ENCODE data around the gene GNAZ. TPM values are rescaled to one million over a fixed set of nuclear protein-coding genes. Genes with fewer than 3 reads are reported as not detected.

The GNAZ gene
- total RNA-seq, 1 experiment from 2014 or later = 0.48 TPM

DNA sequence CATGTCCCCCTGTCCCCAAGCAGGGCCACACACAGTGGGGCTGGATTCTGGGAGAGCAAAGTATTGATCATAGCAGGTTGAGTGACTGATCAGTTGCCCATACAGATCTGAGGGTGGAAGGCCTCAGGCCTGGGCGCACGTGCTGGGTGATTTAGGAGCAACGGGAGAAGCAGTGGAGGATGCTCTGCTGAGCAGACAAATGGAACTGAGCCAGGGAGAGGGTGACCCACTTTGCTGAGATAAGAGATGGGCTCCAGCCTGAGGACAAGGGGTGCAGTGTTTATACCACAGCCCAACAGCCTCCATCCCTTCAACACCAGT lies 15.0 kb downstream of the GNAZ start:
- no peak overlapping the region for H3K4me3 Mint-ChIP-seq (ENCODE audit: unreplicated experiment)
- H3K36me3 Mint-ChIP-seq (ENCODE audit: insufficient read depth, unreplicated experiment) = no peaks in the 10 kb centered on the region
- H3K9me3 ChIP-seq = no peaks in the 10 kb centered on the region
- ChIA-PET POLR2A (no interaction called here), CTCF (no interaction called here)
- no peak overlapping the region for H3K4me3 ChIP-seq (ENCODE audit: low read depth, low read length)
- H3K36me3 ChIP-seq (ENCODE audit: control insufficient read depth, insufficient read depth, low read length) = no peaks in the 10 kb centered on the region
- TF ChIP-seq CTCF (IDR thresholded peaks at IDR 0.05; ENCODE audit: insufficient read depth in 1 of 2, low read depth in 1 of 2, low read length in 1 of 2, severe bottlenecking in 1 of 2, unreplicated experiment in 1 of 2) = no peak
- H3K4me1 ChIP-seq = no peaks in the 10 kb centered on the region
- no peaks in the 10 kb centered on the region; the same call in 1 of the 2 replicates for H3K27me3 ChIP-seq (replicated peaks; ENCODE audit: control insufficient read depth, insufficient read depth, low read length)
- intact Hi-C loops (cut with micrococcal nuclease; ENCODE audit: unreplicated experiment) = no loop called here
- H3K4me1 Mint-ChIP-seq (ENCODE audit: low read depth, unreplicated experiment) = no peaks in the 10 kb centered on the region
- no peaks in the 10 kb centered on the region for H3K9me3 Mint-ChIP-seq (ENCODE audit: unreplicated experiment)
- no peak for DNase-seq
- BruUV-seq (replicated peaks) = no TSS peak
- no peaks in the 10 kb centered on the region for H3K27me3 Mint-ChIP-seq (ENCODE audit: insufficient read depth, unreplicated experiment)
- no peak overlapping the region for H3K27ac Mint-ChIP-seq (ENCODE audit: unreplicated experiment)

DNA sequence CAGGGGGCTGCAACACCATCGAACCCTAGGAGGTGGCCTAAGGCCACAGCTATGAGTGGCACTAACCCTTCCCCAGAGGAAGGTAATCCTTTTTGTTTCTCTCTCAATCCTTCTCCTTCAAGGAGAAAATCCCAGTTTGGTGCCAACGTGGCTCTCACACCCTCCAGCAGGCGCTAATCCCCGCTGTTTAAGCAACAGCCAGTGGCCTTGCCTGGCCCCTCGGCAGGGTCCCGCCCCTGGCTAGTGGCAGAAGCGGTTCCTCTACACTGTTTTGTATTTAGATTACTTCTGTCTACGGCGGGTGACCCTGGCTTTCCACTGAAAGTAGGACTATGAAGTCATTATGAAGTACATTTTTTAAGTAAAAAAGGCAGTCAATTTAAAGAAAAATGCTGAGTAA lies 15.5 kb downstream of the GNAZ start:
- Mint-ChIP-seq H3K27ac (ENCODE audit: unreplicated experiment) (no peak overlapping the region), H3K4me3 (ENCODE audit: unreplicated experiment) (no peak overlapping the region), H3K27me3 (ENCODE audit: insufficient read depth, unreplicated experiment) (no peaks in the 10 kb centered on the region), H3K36me3 (ENCODE audit: insufficient read depth, unreplicated experiment) (no peaks in the 10 kb centered on the region), H3K9me3 (ENCODE audit: unreplicated experiment) (no peaks in the 10 kb centered on the region), H3K4me1 (ENCODE audit: low read depth, unreplicated experiment) (no peaks in the 10 kb centered on the region)
- Histone ChIP-seq H3K36me3 (ENCODE audit: control insufficient read depth, insufficient read depth, low read length) (no peaks in the 10 kb centered on the region), H3K27me3 (replicated peaks; ENCODE audit: control insufficient read depth, insufficient read depth, low read length) (no peaks in the 10 kb centered on the region; the same call in 1 of the 2 replicates), H3K9me3 (no peaks in the 10 kb centered on the region), H3K4me3 (ENCODE audit: low read depth, low read length) (no peak overlapping the region), H3K4me1 (no peaks in the 10 kb centered on the region)
- intact Hi-C loops (cut with micrococcal nuclease; ENCODE audit: unreplicated experiment) = no loop called here
- no peak for DNase-seq
- no peak for TF ChIP-seq CTCF (IDR thresholded peaks at IDR 0.05; ENCODE audit: insufficient read depth in 1 of 2, low read depth in 1 of 2, low read length in 1 of 2, severe bottlenecking in 1 of 2, unreplicated experiment in 1 of 2)
- CTCF ChIA-PET = no interaction called here
- POLR2A ChIA-PET = no interaction called here
- no TSS peak for BruUV-seq (replicated peaks)

DNA sequence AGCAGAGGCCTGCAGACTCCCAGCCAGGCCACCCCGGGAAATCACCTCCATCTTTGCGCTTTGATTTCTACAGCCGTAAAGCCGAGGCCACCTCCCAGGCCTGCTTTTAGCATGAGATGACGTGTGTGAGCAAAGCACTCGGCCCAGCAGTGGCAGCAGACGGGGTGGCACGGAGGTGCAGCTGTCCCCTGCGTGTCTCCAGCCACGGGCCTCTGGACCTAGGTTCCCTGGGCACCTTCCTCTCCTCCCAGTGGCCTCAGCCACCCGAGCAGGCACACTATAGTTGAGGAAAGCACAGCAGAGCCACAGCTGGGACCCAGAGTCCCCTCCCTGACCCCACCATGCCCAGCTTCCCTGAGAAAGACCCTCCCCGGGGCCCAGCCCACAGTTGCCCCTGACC lies 15.9 kb downstream of the GNAZ start:
- Mint-ChIP-seq H3K9me3 (ENCODE audit: unreplicated experiment) (no peaks in the 10 kb centered on the region), H3K27ac (ENCODE audit: unreplicated experiment) (no peak overlapping the region), H3K4me3 (ENCODE audit: unreplicated experiment) (no peak overlapping the region), H3K27me3 (ENCODE audit: insufficient read depth, unreplicated experiment) (no peaks in the 10 kb centered on the region), H3K4me1 (ENCODE audit: low read depth, unreplicated experiment) (no peaks in the 10 kb centered on the region), H3K36me3 (ENCODE audit: insufficient read depth, unreplicated experiment) (no peaks in the 10 kb centered on the region)
- intact Hi-C loops (cut with micrococcal nuclease; ENCODE audit: unreplicated experiment) = no loop called here
- DNase-seq = no peak
- Histone ChIP-seq H3K4me3 (ENCODE audit: low read depth, low read length) (no peak overlapping the region), H3K4me1 (no peaks in the 10 kb centered on the region), H3K27me3 (replicated peaks; ENCODE audit: control insufficient read depth, insufficient read depth, low read length) (no peaks in the 10 kb centered on the region; the same call in 1 of the 2 replicates), H3K9me3 (no peaks in the 10 kb centered on the region), H3K36me3 (ENCODE audit: control insufficient read depth, insufficient read depth, low read length) (no peaks in the 10 kb centered on the region)
- TF ChIP-seq CTCF (IDR thresholded peaks at IDR 0.05; ENCODE audit: insufficient read depth in 1 of 2, low read depth in 1 of 2, low read length in 1 of 2, severe bottlenecking in 1 of 2, unreplicated experiment in 1 of 2) = no peak
- POLR2A ChIA-PET = no interaction called here
- CTCF ChIA-PET = no interaction called here
- no TSS peak for BruUV-seq (replicated peaks)
